Hepatocyte (in vitro differentiated cells): ENCODE data around the gene DIPK1A. TPM values are rescaled to one million over a fixed set of nuclear protein-coding genes. Genes with fewer than 3 reads are reported as not detected.

Source experiments
- DNase-seq: peaks from one replicate; pipeline ENCODE4 v3.0.0-alpha.2; 2016; ENCODE audit warnings: low spot score
- H2AFZ ChIP-seq: fragments of 200-600 bp; sonication (generic); 2 replicates; pipeline ENCODE4 v1.6.0; 2016; ENCODE audit warnings: antibody characterized with exemption, mild to moderate bottlenecking
- H3K27ac ChIP-seq: fragments of 200-600 bp; sonication (generic); 2 replicates; pipeline ENCODE4 v1.5.1; 2016; ENCODE audit warnings: mild to moderate bottlenecking
- H3K27me3 ChIP-seq: fragments of 200-600 bp; sonication (generic); 2 replicates; pipeline ENCODE4 v1.6.1; 2016
- H3K36me3 ChIP-seq: fragments of 200-600 bp; sonication (generic); replicated peaks from 2 replicates; pipeline ENCODE4 v1.5.1; 2016; ENCODE audit warnings: low read depth; ENCODE audit not compliant: insufficient read depth
- H3K4me1 ChIP-seq: fragments of 200-600 bp; sonication (generic); 2 replicates; pipeline ENCODE4 v1.5.1; 2016; ENCODE audit warnings: mild to moderate bottlenecking, moderate library complexity; ENCODE audit not compliant: insufficient read depth
- H3K4me2 ChIP-seq: fragments of 200-600 bp; sonication (generic); 2 replicates; pipeline ENCODE4 v1.6.0; 2016
- H3K4me3 ChIP-seq: fragments of 200-600 bp; sonication (generic); 2 replicates; pipeline ENCODE4 v1.5.1; 2016; ENCODE audit warnings: mild to moderate bottlenecking
- H3K79me2 ChIP-seq: fragments of 200-600 bp; sonication (generic); 2 replicates; pipeline ENCODE4 v1.6.0; 2017; ENCODE audit warnings: mild to moderate bottlenecking
- H3K9me2 ChIP-seq: fragments of 200-600 bp; sonication (generic); replicated peaks from 2 replicates; pipeline ENCODE4 v1.6.0; 2017; ENCODE audit warnings: mild to moderate bottlenecking; ENCODE audit not compliant: insufficient read depth
- H3K9me3 ChIP-seq: fragments of 200-600 bp; sonication (generic); 2 replicates; pipeline ENCODE4 v1.5.1; 2016; ENCODE audit warnings: low read depth, mild to moderate bottlenecking
- H4K20me1 ChIP-seq: fragments of 200-600 bp; sonication (generic); 2 replicates; pipeline ENCODE4 v1.6.0; 2016; ENCODE audit warnings: mild to moderate bottlenecking; ENCODE audit not compliant: insufficient read depth, poor library complexity, severe bottlenecking
- EZH2 ChIP-seq: fragments of 200-600 bp; sonication (generic); IDR thresholded peaks from 2 replicates; pipeline ENCODE4 v1.6.1; 2016; ENCODE audit warnings: antibody characterized with exemption, mild to moderate bottlenecking, borderline replicate concordance
- EZH2phosphoT487 ChIP-seq: fragments of 200-600 bp; sonication (generic); IDR thresholded peaks from one replicate; pipeline ENCODE4 v1.6.1; 2018; ENCODE audit warnings: antibody characterized with exemption, mild to moderate bottlenecking, low read depth, moderate library complexity; ENCODE audit not compliant: unreplicated experiment, severe bottlenecking
- WGBS: methylation state at CpG from one replicate; pipeline ENCODE4 v1.1.6; 2016; ENCODE audit warnings: low lambda C conversion rate; ENCODE audit errors: missing lambda C conversion rate; 5-methylcytosine and 5-hydroxymethylcytosine counted together
- polyA plus RNA-seq: library from polyadenylated mRNA; unstranded; fragments of >200 nt; fragmentation: Nextera tagmentation; extraction: Ambion mirVana; gene quantifications from 2 replicates; pipeline ENCODE4 v1.2.1, GENCODE V29; 2016
- total RNA-seq: library from RNA; depleted of rRNA; stranded (reverse); fragments of >200 nt; gene quantifications from 2 replicates; pipeline ENCODE4 v1.2.3, GENCODE V29; 2014
- TF ChIP-seq, protein P1 (sequence below): fragments of 200-600 bp; sonication (generic); IDR thresholded peaks from 2 replicates; pipeline ENCODE4 v1.5.1; 2016; ENCODE audit warnings: antibody characterized with exemption, mild to moderate bottlenecking; ENCODE audit not compliant: poor library complexity

The DIPK1A gene
- total and polyA plus RNA-seq, 2 experiments from 2014 or later: 18.0 to 19.7 TPM

- no peak overlapping the region for H3K27ac ChIP-seq
- H3K79me2 ChIP-seq: peaks cover 51% of the 10 kb centered on the region
- H3K36me3 ChIP-seq: peaks cover 3% of the 10 kb centered on the region
- no peak overlapping the region for H3K4me3 ChIP-seq
- no peak overlapping the region for H3K4me2 ChIP-seq
- no peak overlapping the region for H2AFZ ChIP-seq
- no peaks in the 10 kb centered on the region for H3K9me2 ChIP-seq
- whole genome bisulfite sequencing: 82% methylated on average over 5 of the region's 5 CpGs
- no peaks in the 10 kb centered on the region for H3K27me3 ChIP-seq
- TF ChIP-seq, protein P1, sequence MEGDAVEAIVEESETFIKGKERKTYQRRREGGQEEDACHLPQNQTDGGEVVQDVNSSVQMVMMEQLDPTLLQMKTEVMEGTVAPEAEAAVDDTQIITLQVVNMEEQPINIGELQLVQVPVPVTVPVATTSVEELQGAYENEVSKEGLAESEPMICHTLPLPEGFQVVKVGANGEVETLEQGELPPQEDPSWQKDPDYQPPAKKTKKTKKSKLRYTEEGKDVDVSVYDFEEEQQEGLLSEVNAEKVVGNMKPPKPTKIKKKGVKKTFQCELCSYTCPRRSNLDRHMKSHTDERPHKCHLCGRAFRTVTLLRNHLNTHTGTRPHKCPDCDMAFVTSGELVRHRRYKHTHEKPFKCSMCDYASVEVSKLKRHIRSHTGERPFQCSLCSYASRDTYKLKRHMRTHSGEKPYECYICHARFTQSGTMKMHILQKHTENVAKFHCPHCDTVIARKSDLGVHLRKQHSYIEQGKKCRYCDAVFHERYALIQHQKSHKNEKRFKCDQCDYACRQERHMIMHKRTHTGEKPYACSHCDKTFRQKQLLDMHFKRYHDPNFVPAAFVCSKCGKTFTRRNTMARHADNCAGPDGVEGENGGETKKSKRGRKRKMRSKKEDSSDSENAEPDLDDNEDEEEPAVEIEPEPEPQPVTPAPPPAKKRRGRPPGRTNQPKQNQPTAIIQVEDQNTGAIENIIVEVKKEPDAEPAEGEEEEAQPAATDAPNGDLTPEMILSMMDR: no peak
- TF ChIP-seq EZH2 (no peak), EZH2phosphoT487 (no peak)
- no peak for DNase-seq
- H3K4me1 ChIP-seq: no peaks in the 10 kb centered on the region
- no peaks in the 10 kb centered on the region for H3K9me3 ChIP-seq
- H4K20me1 ChIP-seq: peaks cover 58% of the 10 kb centered on the region
Measured at GRCh38 chr1:92840600-92840999, 120.7 kb downstream of the DIPK1A start.

DNA sequence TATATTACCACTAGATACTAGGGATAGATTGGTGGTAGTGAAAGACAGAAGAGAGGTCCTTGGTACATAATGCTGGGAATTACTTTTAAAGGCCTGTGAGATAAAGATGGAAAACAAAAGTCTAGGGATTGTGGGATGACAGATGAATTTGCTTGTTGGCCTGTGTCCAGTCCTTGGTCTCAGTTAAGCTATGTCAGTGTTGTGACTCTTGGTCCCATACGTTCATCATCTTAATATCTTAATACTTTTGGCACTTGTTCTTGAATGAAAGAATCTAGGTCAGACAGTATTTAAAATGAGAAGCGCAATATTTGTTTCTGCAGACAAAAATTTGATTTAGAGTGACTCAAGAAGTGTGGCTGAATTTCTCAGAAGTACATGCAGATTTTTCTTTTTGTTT is 121.8 kb downstream of the DIPK1A start:
- Histone ChIP-seq H3K9me3 (no peaks in the 10 kb centered on the region), H2AFZ (no peak overlapping the region), H4K20me1 (peaks cover 70% of the 10 kb centered on the region), H3K27me3 (no peaks in the 10 kb centered on the region), H3K27ac (no peak overlapping the region), H3K4me1 (peaks cover 8% of the 10 kb centered on the region), H3K79me2 (peaks cover 62% of the 10 kb centered on the region), H3K36me3 (peaks cover 3% of the 10 kb centered on the region), H3K4me2 (no peak overlapping the region), H3K9me2 (no peaks in the 10 kb centered on the region), H3K4me3 (no peak overlapping the region)
- TF ChIP-seq EZH2phosphoT487 (no peak), EZH2 (no peak)
- TF ChIP-seq, protein P1: no peak
- 85% methylated on average over 2 of the region's 2 CpGs for WGBS
- no peak for DNase-seq

DNA sequence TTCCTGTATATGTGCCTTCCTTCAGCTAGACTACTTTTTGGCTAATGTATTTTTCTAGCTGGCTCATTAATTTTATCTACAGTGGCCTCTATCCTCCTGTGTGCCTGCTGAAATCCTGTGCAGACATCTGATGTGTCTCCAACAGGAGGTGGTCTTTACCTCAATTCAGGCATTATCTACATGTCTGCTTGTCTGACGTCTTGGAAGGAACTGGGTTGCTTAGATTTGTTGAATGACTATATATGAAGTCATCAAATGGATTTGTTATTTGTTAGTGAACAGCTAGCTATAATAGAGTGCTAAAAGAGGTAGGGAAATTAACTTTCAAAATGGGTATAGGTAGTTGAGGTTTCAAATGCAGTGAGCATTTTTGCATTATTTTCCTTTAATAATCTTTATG is 122.7 kb downstream of the DIPK1A start:
- H3K9me3 ChIP-seq: no peaks in the 10 kb centered on the region
- H3K79me2 ChIP-seq: peaks cover 71% of the 10 kb centered on the region
- H4K20me1 ChIP-seq: peaks cover 79% of the 10 kb centered on the region
- H3K4me2 ChIP-seq: no peak overlapping the region
- peak overlapping the region; percentile 10 for H3K27ac ChIP-seq
- no peak overlapping the region for H3K4me3 ChIP-seq
- no peaks in the 10 kb centered on the region for H3K9me2 ChIP-seq
- TF ChIP-seq EZH2phosphoT487: no peak
- TF ChIP-seq, protein P1: no peak
- TF ChIP-seq EZH2: no peak
- no peak for DNase-seq
- H3K4me1 ChIP-seq: peaks cover 17% of the 10 kb centered on the region
- 29% methylated on average over 1 of the region's 1 CpG for WGBS
- H2AFZ ChIP-seq: no peak overlapping the region
- no peaks in the 10 kb centered on the region for H3K27me3 ChIP-seq
- H3K36me3 ChIP-seq: peaks cover 3% of the 10 kb centered on the region

DNA sequence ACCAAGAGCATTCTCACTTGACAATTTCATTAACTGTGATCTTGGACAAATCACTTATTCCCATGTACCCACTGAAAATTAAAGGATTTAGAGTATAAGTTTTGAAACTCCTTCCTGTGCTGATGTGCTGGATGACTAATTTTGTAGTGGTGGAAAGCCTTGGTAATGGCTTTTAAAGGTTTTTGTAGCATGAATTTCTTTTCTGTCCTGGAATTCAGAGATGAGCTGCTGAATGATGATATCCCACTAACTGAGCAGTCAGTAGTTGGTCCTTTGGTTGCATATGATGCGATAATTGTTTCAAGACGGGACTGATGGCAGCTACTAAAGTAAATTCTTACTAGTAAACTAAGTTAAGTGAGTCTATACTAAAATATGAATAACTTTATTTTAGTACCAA is 124.2 kb downstream of the DIPK1A start:
- Histone ChIP-seq H3K27me3 (no peaks in the 10 kb centered on the region), H3K79me2 (peaks cover 86% of the 10 kb centered on the region), H3K4me2 (no peak overlapping the region), H3K27ac (no peak overlapping the region), H3K9me3 (no peaks in the 10 kb centered on the region), H3K4me1 (peaks cover 21% of the 10 kb centered on the region), H3K36me3 (peaks cover 3% of the 10 kb centered on the region), H4K20me1 (peaks cover 92% of the 10 kb centered on the region), H3K4me3 (no peak overlapping the region), H2AFZ (no peak overlapping the region), H3K9me2 (no peaks in the 10 kb centered on the region)
- TF ChIP-seq, protein P1: no peak
- TF ChIP-seq EZH2 (no peak), EZH2phosphoT487 (no peak)
- DNase-seq: no peak
- 92% methylated on average over 2 of the region's 2 CpGs for WGBS
